HCT116 (cell line): ENCODE results near the gene ACYP2. TPM values are rescaled to one million over a fixed set of nuclear protein-coding genes. Genes with fewer than 3 reads are reported as not detected.

Source experiments
- ATAC-seq: fragments of 200-7000 bp; cut with Tn5 transposase; 2 replicates; pipeline ENCODE4 v1.9.1; 2020; ENCODE audit warnings: mild to moderate bottlenecking, moderate library complexity
- BruUV-seq: library from RNA; stranded (reverse); fragments of 400-500 nt; replicated peaks from 2 replicates; lab custom pipeline; 2021; lab: Mats Ljungman, UMichigan
- CTCF ChIA-PET: fragments of 300-600 bp; sonication (Branson Sonifier 250); formaldehyde crosslinking; loops from one replicate; lab custom pipeline; 2021; ENCODE audit warnings: antibody characterized with exemption; lab: Charles Lee
- POLR2A ChIA-PET: fragments of 300-600, 350-600 bp; sonication (Branson Sonifier 250); formaldehyde crosslinking; loops from one replicate; lab custom pipeline; 2021; ENCODE audit warnings: antibody characterized with exemption; lab: Charles Lee
- RAD21 ChIA-PET, 2 experiments: fragments of 300-600 bp; sonication (Branson Sonifier 250); formaldehyde crosslinking; loops; one replicate each; lab custom pipeline; 2023; ENCODE audit warnings: low total read pairs in 2 of 2; ENCODE audit not compliant: uncharacterized antibody in 2 of 2, unreplicated experiment in 2 of 2, low non-redundant PET in 1 of 2; lab: Charles Lee
- DNase-seq: peaks from one replicate; pipeline ENCODE4 v3.0.0-alpha.2; 2010; ENCODE audit warnings: low read depth, low spot score
- H2AFZ ChIP-seq: fragments of 200-600 bp; shearing (Covaris generic), sonication (generic); 2 replicates; pipeline ENCODE4 v1.6.1; 2017; ENCODE audit warnings: low read depth, mixed run types, mixed read lengths, antibody characterized with exemption, low read length; ENCODE audit not compliant: poor library complexity, severe bottlenecking
- H3K27ac ChIP-seq: 2 replicates; pipeline ENCODE4 v1.5.1; 2012; ENCODE audit warnings: low read depth, low read length
- H3K27me3 ChIP-seq: fragments of 200-600 bp; sonication (generic); 2 replicates; pipeline ENCODE4 v1.6.1; 2016; ENCODE audit warnings: mixed run types, low read length, mixed read lengths; ENCODE audit not compliant: insufficient read depth
- H3K36me3 ChIP-seq, 2 experiments: fragments of 200-500 bp in 1 of 2; fragments of 200-600 bp in 1 of 2; sonication (Bioruptor generic) in 1 of 2; sonication (generic) in 1 of 2; 2 replicates each; pipeline versions ENCODE4 v1.5.1 to v1.6.1; 2014 to 2016; ENCODE audit warnings: low read length in 2 of 2, inconsistent platforms in 1 of 2, mixed read lengths in 1 of 2, mixed run types in 1 of 2; ENCODE audit not compliant: insufficient read depth in 2 of 2, control insufficient read depth in 1 of 2
- H3K4me1 ChIP-seq, 2 experiments: fragments of 200-600 bp in 1 of 2; sonication (generic) in 1 of 2; 2 replicates each; pipeline versions ENCODE4 v1.5.1 to v1.6.1; 2012 to 2017; ENCODE audit warnings: low read length in 2 of 2, inconsistent platforms in 1 of 2, mild to moderate bottlenecking in 1 of 2, mixed read lengths in 1 of 2, mixed run types in 1 of 2, moderate library complexity in 1 of 2; ENCODE audit not compliant: insufficient read depth in 2 of 2, control insufficient read depth in 1 of 2
- H3K4me2 ChIP-seq: fragments of 200-600 bp; sonication (generic); 2 replicates; pipeline ENCODE4 v1.6.1; 2017; ENCODE audit warnings: mixed run types, low read length, mixed read lengths
- H3K4me3 ChIP-seq, 2 experiments: fragments of 200-600 bp in 1 of 2; sonication (generic) in 1 of 2; replicated peaks in 1 of 2; 2 replicates each; pipeline ENCODE4 v1.5.1; 2011 to 2016; ENCODE audit warnings: low read length in 2 of 2, control low read depth in 1 of 2, low read depth in 1 of 2, mild to moderate bottlenecking in 1 of 2, mixed read lengths in 1 of 2, mixed run types in 1 of 2
- H3K79me2 ChIP-seq: fragments of 200-600 bp; sonication (generic); 2 replicates; pipeline ENCODE4 v1.6.1; 2017; ENCODE audit warnings: mild to moderate bottlenecking, mixed run types, low read length, moderate library complexity, mixed read lengths; ENCODE audit not compliant: insufficient read depth
- H3K9ac ChIP-seq: fragments of 200-600 bp; sonication (generic); 2 replicates; pipeline ENCODE4 v1.6.1; 2016; ENCODE audit warnings: low read length, mixed read lengths
- H3K9me2 ChIP-seq: fragments of 200-600 bp; sonication (generic), shearing (Covaris generic); 2 replicates; pipeline ENCODE4 v1.6.1; 2017; ENCODE audit warnings: mixed run types, mild to moderate bottlenecking, moderate library complexity; ENCODE audit not compliant: insufficient read depth
- H3K9me3 ChIP-seq, 2 experiments: fragments of 200-500 bp in 1 of 2; fragments of 200-600 bp in 1 of 2; sonication (Bioruptor generic) in 1 of 2; sonication (generic) in 1 of 2; 2 replicates each; pipeline ENCODE4 v1.6.1; 2014 to 2017; ENCODE audit warnings: low read length in 2 of 2, mixed read lengths in 2 of 2, inconsistent platforms in 1 of 2, low read depth in 1 of 2, mild to moderate bottlenecking in 1 of 2, mixed run types in 1 of 2, moderate library complexity in 1 of 2; ENCODE audit not compliant: control insufficient read depth in 1 of 2, insufficient read depth in 1 of 2
- H4K20me1 ChIP-seq: fragments of 200-600 bp; sonication (generic), shearing (Covaris generic); 2 replicates; pipeline ENCODE4 v1.6.1; 2017; ENCODE audit warnings: mixed run types, mild to moderate bottlenecking, moderate library complexity; ENCODE audit not compliant: insufficient read depth
- ATF3 ChIP-seq: IDR thresholded peaks from 2 replicates; pipeline ENCODE4 v1.6.1; 2012
- ELF1 ChIP-seq: IDR thresholded peaks from 2 replicates; pipeline ENCODE4 v1.6.1; 2012; ENCODE audit warnings: low read depth, borderline replicate concordance
- EZH2phosphoT487 ChIP-seq: fragments of 200-600 bp; IDR thresholded peaks from 2 replicates; pipeline ENCODE4 v1.6.1; 2018; ENCODE audit warnings: antibody characterized with exemption, borderline replicate concordance
- JUND ChIP-seq: IDR thresholded peaks from 2 replicates; pipeline ENCODE4 v1.6.1; 2012
- POLR2A ChIP-seq: IDR thresholded peaks from 2 replicates; pipeline ENCODE4 v1.7.0; 2011; ENCODE audit warnings: borderline replicate concordance; ENCODE audit not compliant: insufficient read depth, insufficient read length; ENCODE audit errors: extremely low read depth
- RAD21 ChIP-seq: IDR thresholded peaks from 2 replicates; pipeline ENCODE4 v1.6.1; 2012; ENCODE audit warnings: low read depth, mild to moderate bottlenecking
- ZFX ChIP-seq: fragments of 450-650 bp; IDR thresholded peaks from 2 replicates; pipeline ENCODE4 v1.6.1; 2017
- intact Hi-C: fragments of 100-400 bp; cut with micrococcal nuclease; formaldehyde crosslinking; loops from 2 replicates; pipeline ENCODE4 v1.10.0; 2022
- total RNA-seq: library from RNA; stranded (reverse); gene quantifications from one replicate; pipeline ENCODE4 v1.2.1, GENCODE V29; 2021; ENCODE audit not compliant: unreplicated experiment
- TF ChIP-seq, protein P1 (sequence below), 3 experiments: fragments of 200-600 bp in 1 of 3; sonication (generic) in 1 of 3; IDR thresholded peaks in 2 of 3; conservative IDR thresholded peaks in 1 of 3; 2 replicates each; pipeline ENCODE4 v1.5.1; 2012 to 2017; ENCODE audit warnings: low read depth in 2 of 3, low read length in 2 of 3, antibody characterized with exemption in 1 of 3, borderline replicate concordance in 1 of 3, control low read depth in 1 of 3, mild to moderate bottlenecking in 1 of 3, mixed read lengths in 1 of 3, mixed run types in 1 of 3, moderate library complexity in 1 of 3; ENCODE audit not compliant: insufficient read depth in 1 of 3

Gene ACYP2
- total RNA-seq, 1 experiment from 2014 or later, result 9.4 TPM

- Histone ChIP-seq H3K27ac (peak overlapping the region; percentile 97), H3K27me3 (no peaks in the 10 kb centered on the region), H3K9me2 (no peaks in the 10 kb centered on the region), H4K20me1 (no peaks in the 10 kb centered on the region), H3K79me2 (peaks cover 7% of the 10 kb centered on the region; the same call in 1 of the 2 replicates), H2AFZ (no peak overlapping the region), H3K4me1 (peaks cover 0 to 21% of the 10 kb centered on the region in 2 experiments; a peak in 2 of 4 replicates), H3K9me3 (peaks cover 0 to 9% of the 10 kb centered on the region in 2 experiments; a peak in 1 of 4 replicates), H3K4me3 (peak overlapping the region; percentile 68 to 80), H3K4me2 (peak overlapping the region; percentile 88), H3K9ac (peak overlapping the region; percentile 85), H3K36me3 (0 out of 4 replicates have a peak, but pooled peaks cover 0 to 3% of the 10 kb centered on the region in 2 experiments)
- no TSS peak for BruUV-seq
- no peak for ATAC-seq
- no peak for TF ChIP-seq POLR2A
- no peak for TF ChIP-seq ATF3
- TF ChIP-seq JUND, result no peak
- TF ChIP-seq, protein P1, sequence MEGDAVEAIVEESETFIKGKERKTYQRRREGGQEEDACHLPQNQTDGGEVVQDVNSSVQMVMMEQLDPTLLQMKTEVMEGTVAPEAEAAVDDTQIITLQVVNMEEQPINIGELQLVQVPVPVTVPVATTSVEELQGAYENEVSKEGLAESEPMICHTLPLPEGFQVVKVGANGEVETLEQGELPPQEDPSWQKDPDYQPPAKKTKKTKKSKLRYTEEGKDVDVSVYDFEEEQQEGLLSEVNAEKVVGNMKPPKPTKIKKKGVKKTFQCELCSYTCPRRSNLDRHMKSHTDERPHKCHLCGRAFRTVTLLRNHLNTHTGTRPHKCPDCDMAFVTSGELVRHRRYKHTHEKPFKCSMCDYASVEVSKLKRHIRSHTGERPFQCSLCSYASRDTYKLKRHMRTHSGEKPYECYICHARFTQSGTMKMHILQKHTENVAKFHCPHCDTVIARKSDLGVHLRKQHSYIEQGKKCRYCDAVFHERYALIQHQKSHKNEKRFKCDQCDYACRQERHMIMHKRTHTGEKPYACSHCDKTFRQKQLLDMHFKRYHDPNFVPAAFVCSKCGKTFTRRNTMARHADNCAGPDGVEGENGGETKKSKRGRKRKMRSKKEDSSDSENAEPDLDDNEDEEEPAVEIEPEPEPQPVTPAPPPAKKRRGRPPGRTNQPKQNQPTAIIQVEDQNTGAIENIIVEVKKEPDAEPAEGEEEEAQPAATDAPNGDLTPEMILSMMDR (IDR thresholded peaks at IDR 0.05 in 2 of 3, conservative IDR thresholded peaks at IDR 0.05 in 1 of 3; ENCODE audit: borderline replicate concordance in 1 of 3, insufficient read depth in 1 of 3, low read depth in 2 of 3, low read length in 2 of 3), result no peak
- TF ChIP-seq ZFX, result no peak
- no peak for TF ChIP-seq ELF1
- TF ChIP-seq EZH2phosphoT487, result no peak
- TF ChIP-seq RAD21, result no peak
- no peak for DNase-seq
- ChIA-PET CTCF (interaction anchor here (1.1 to 1.9 kb wide), 6 partner anchors 8 to 723 kb away, joined by 3 to 9 read pairs (median 4); no protein-coding TSS in a partner anchor), RAD21 (no interaction called here), POLR2A (interaction anchor here (1.5 kb wide), 1 partner anchor 8 kb away, joined by 3 read pairs; no protein-coding TSS in a partner anchor)
- intact Hi-C loops, result no loop called here
Observed at GRCh38 chr2:54114936-54115283, 505 bp upstream of the ACYP2 start.
